OCI-LY1 (cell line): ENCODE data around the gene MIX23.

ENCODE experiments used
- H2AFZ ChIP-seq: fragments of 200-600 bp; sonication (generic), shearing (Covaris generic); 2 replicates; pipeline ENCODE4 v1.6.0; 2014; ENCODE audit warnings: antibody characterized with exemption, mild to moderate bottlenecking, low read length
- H3F3A ChIP-seq: fragments of 200-600 bp; sonication (generic), shearing (Covaris generic); 2 replicates; pipeline ENCODE4 v1.6.0; 2014; ENCODE audit warnings: mild to moderate bottlenecking, antibody characterized with exemption, low read length, moderate library complexity; ENCODE audit not compliant: insufficient read depth
- H3K27ac ChIP-seq: fragments of 200-600 bp; sonication (generic); 2 replicates; pipeline ENCODE4 v1.5.1; 2014; ENCODE audit warnings: low read length, mixed run types, mild to moderate bottlenecking, low read depth; ENCODE audit not compliant: poor library complexity, severe bottlenecking
- H3K27me3 ChIP-seq: fragments of 200-600 bp; sonication (generic); 2 replicates; pipeline ENCODE4 v1.6.0; 2014; ENCODE audit warnings: antibody characterized with exemption, mild to moderate bottlenecking, low read length, moderate library complexity; ENCODE audit not compliant: insufficient read depth
- H3K36me3 ChIP-seq: fragments of 200-600 bp; sonication (generic); 2 replicates; pipeline ENCODE4 v1.6.1; 2014; ENCODE audit warnings: mild to moderate bottlenecking, antibody characterized with exemption, low read length, moderate library complexity, mixed read lengths; ENCODE audit not compliant: insufficient read depth
- H3K4me1 ChIP-seq: fragments of 200-600 bp; sonication (generic); 2 replicates; pipeline ENCODE4 v1.5.1; 2014; ENCODE audit warnings: mild to moderate bottlenecking, low read length, moderate library complexity; ENCODE audit not compliant: insufficient read depth, severe bottlenecking
- H3K4me2 ChIP-seq: fragments of 200-600 bp; sonication (generic), shearing (Covaris generic); 2 replicates; pipeline ENCODE4 v1.6.1; 2014; ENCODE audit warnings: low read length
- H3K4me3 ChIP-seq: fragments of 200-600 bp; sonication (generic); 2 replicates; pipeline ENCODE4 v1.5.1; 2014; ENCODE audit warnings: low read length, low read depth, mild to moderate bottlenecking, mixed read lengths; ENCODE audit not compliant: poor library complexity, severe bottlenecking
- H3K79me2 ChIP-seq: fragments of 200-600 bp; shearing (Covaris generic); 2 replicates; pipeline ENCODE4 v1.6.1; 2016; ENCODE audit warnings: mixed run types, low read length, mixed read lengths; ENCODE audit not compliant: insufficient read depth
- H3K9ac ChIP-seq: fragments of 200-600 bp; sonication (generic), shearing (Covaris generic); 2 replicates; pipeline ENCODE4 v1.6.1; 2014; ENCODE audit warnings: mild to moderate bottlenecking, low read length, mixed read lengths
- H3K9me2 ChIP-seq: fragments of 200-600 bp; sonication (generic), shearing (Covaris generic); 2 replicates; pipeline ENCODE4 v1.6.1; 2014; ENCODE audit warnings: low read depth, mild to moderate bottlenecking, low read length, mixed read lengths
- H3K9me3 ChIP-seq: fragments of 200-600 bp; shearing (Covaris generic); 2 replicates; pipeline ENCODE4 v1.6.1; 2014; ENCODE audit warnings: low read length, mixed read lengths
- H4K20me1 ChIP-seq: fragments of 200-600 bp; sonication (generic), shearing (Covaris generic); 2 replicates; pipeline ENCODE4 v1.6.0; 2016; ENCODE audit warnings: mild to moderate bottlenecking, low read length; ENCODE audit not compliant: insufficient read depth
- CTCF ChIP-seq: fragments of 200-600 bp; sonication (generic), shearing (Covaris generic); IDR thresholded peaks from 2 replicates; pipeline ENCODE4 v1.5.1; 2017; ENCODE audit warnings: mild to moderate bottlenecking, antibody characterized with exemption, low read length, moderate library complexity, mixed read lengths
- EZH2 ChIP-seq: fragments of 200-600 bp; sonication (generic), shearing (Covaris generic); IDR thresholded peaks from 2 replicates; pipeline ENCODE4 v1.8.0; 2017; ENCODE audit warnings: borderline replicate concordance, mixed run types, mild to moderate bottlenecking, antibody characterized with exemption, low read length, moderate library complexity, mixed read lengths

MIX23 gene

GRCh38 chr3:122403489-122403888 is 20.5 kb upstream of the MIX23 start:
- Histone ChIP-seq H3K9ac (no peak overlapping the region), H3F3A (no peaks in the 10 kb centered on the region), H2AFZ (no peak overlapping the region), H3K4me3 (no peak overlapping the region), H4K20me1 (no peaks in the 10 kb centered on the region), H3K36me3 (peaks cover 60% of the 10 kb centered on the region), H3K4me1 (no peaks in the 10 kb centered on the region), H3K27me3 (no peaks in the 10 kb centered on the region), H3K27ac (no peak overlapping the region), H3K9me2 (no peaks in the 10 kb centered on the region), H3K79me2 (no peaks in the 10 kb centered on the region), H3K4me2 (no peak overlapping the region), H3K9me3 (no peaks in the 10 kb centered on the region)
- TF ChIP-seq EZH2 (no peak), CTCF (no peak)

- Histone ChIP-seq H3K4me2 (no peak overlapping the region), H3K4me3 (no peak overlapping the region), H2AFZ (no peak overlapping the region), H3K9ac (no peak overlapping the region), H3K79me2 (no peaks in the 10 kb centered on the region), H3K9me2 (no peaks in the 10 kb centered on the region), H3K4me1 (no peaks in the 10 kb centered on the region), H3K9me3 (no peaks in the 10 kb centered on the region), H3F3A (no peaks in the 10 kb centered on the region), H3K27ac (no peak overlapping the region), H3K27me3 (no peaks in the 10 kb centered on the region), H3K36me3 (peaks cover 20% of the 10 kb centered on the region; the same call in 1 of the 2 replicates), H4K20me1 (no peaks in the 10 kb centered on the region)
- TF ChIP-seq EZH2 (no peak), CTCF (no peak)
Observed at GRCh38 chr3:122398920-122399319, 15.9 kb upstream of the MIX23 start.

GRCh38 chr3:122397201-122397600 is 14.2 kb upstream of the MIX23 start:
- H3K27ac ChIP-seq: no peak overlapping the region
- H3K9me3 ChIP-seq: no peaks in the 10 kb centered on the region
- H3K36me3 ChIP-seq: peaks cover 12% of the 10 kb centered on the region
- H3K4me3 ChIP-seq: no peak overlapping the region
- H3K4me2 ChIP-seq: no peak overlapping the region
- H3K4me1 ChIP-seq: no peaks in the 10 kb centered on the region
- TF ChIP-seq CTCF (no peak), EZH2 (no peak)
- no peaks in the 10 kb centered on the region for H3F3A ChIP-seq
- H2AFZ ChIP-seq: no peak overlapping the region
- H4K20me1 ChIP-seq: no peaks in the 10 kb centered on the region
- no peak overlapping the region for H3K9ac ChIP-seq
- no peaks in the 10 kb centered on the region for H3K27me3 ChIP-seq
- H3K79me2 ChIP-seq: no peaks in the 10 kb centered on the region
- H3K9me2 ChIP-seq: no peaks in the 10 kb centered on the region
